MG63 (cell line): ENCODE results near the gene FAM174C. TPM values are rescaled to one million over a fixed set of nuclear protein-coding genes. Genes with fewer than 3 reads are reported as not detected.

Experiments used
- total RNA-seq: library from RNA; depleted of rRNA; stranded (reverse); fragments of >200 nt; shearing (Covaris generic); gene quantifications from 2 replicates; pipeline ENCODE4 v1.2.3, GENCODE V29; 2014; ENCODE audit warnings: low replicate concordance; rRNA removed

The FAM174C gene
- total RNA-seq, 1 experiment from 2014 or later = 57.2 TPM

Other genes starting within 250 kb of the FAM174C start
- 52.7 and 84.9 TPM in 2 replicates for gene CNN2, start 248.9 kb upstream of the FAM174C start, total RNA-seq
- gene ABCA7, start 235.4 kb upstream of the FAM174C start, total RNA-seq = 0.26 and 4.3 TPM in 2 replicates
- gene ARHGAP45, start 208.4 kb upstream of the FAM174C start, total RNA-seq = not detected in 2 replicates
- 128 and 157 TPM in 2 replicates for gene POLR2E, start 180.2 kb upstream of the FAM174C start, total RNA-seq
- 293 and 320 TPM in 2 replicates for gene GPX4, start 171.5 kb upstream of the FAM174C start, total RNA-seq
- gene SBNO2, start 101.3 kb upstream of the FAM174C start, total RNA-seq = 15.6 and 22.7 TPM in 2 replicates
- 43.2 and 51.5 TPM in 2 replicates for gene STK11, start 69.8 kb upstream of the FAM174C start, total RNA-seq
- 0.30 and 0.35 TPM in 2 replicates for gene CBARP, start 37.5 kb upstream of the FAM174C start, total RNA-seq
- 29.4 and 33.8 TPM in 2 replicates for gene ATP5F1D, start 33.8 kb upstream of the FAM174C start, total RNA-seq
- gene MIDN, start 26.9 kb upstream of the FAM174C start, total RNA-seq = 4.6 and 5.7 TPM in 2 replicates
- gene CIRBP, start 6.2 kb upstream of the FAM174C start, total RNA-seq = 64.1 and 68.5 TPM in 2 replicates
- 0.76 TPM in 1 of 2 replicates, not detected in the other for gene EFNA2, start 10.3 kb downstream of the FAM174C start, total RNA-seq
- 19.3 and 49.5 TPM in 2 replicates for gene NDUFS7, start 108.4 kb downstream of the FAM174C start, total RNA-seq
- 22.1 and 30.7 TPM in 2 replicates for gene GAMT, start 126.0 kb downstream of the FAM174C start, total RNA-seq
- 107 and 149 TPM in 2 replicates for gene DAZAP1, start 132.1 kb downstream of the FAM174C start, total RNA-seq
- 702 and 820 TPM in 2 replicates for gene RPS15, start 162.9 kb downstream of the FAM174C start, total RNA-seq
- gene APC2, start 174.6 kb downstream of the FAM174C start, total RNA-seq = 0.59 and 2.0 TPM in 2 replicates
- gene C19orf25, start 203.7 kb downstream of the FAM174C start, total RNA-seq = 25.6 and 51.6 TPM in 2 replicates
- 0.40 and 9.0 TPM in 2 replicates for gene PCSK4, start 214.8 kb downstream of the FAM174C start, total RNA-seq
- 0.99 and 1.9 TPM in 2 replicates for gene REEP6, start 215.7 kb downstream of the FAM174C start, total RNA-seq
- 1.1 TPM in 1 of 2 replicates, not detected in the other for gene ADAMTSL5, start 237.5 kb downstream of the FAM174C start, total RNA-seq
- gene PLK5, start 248.5 kb downstream of the FAM174C start, total RNA-seq = not detected in 2 replicates